22Rv1 (cell line): ENCODE measurements around the gene CTDSPL.

Experiments used
- H3K27ac ChIP-seq: fragments of 450-650 bp; 2 replicates; pipeline ENCODE4 v1.5.1; 2017
- CTCF ChIP-seq: fragments of 450-650 bp; IDR thresholded peaks from 2 replicates; pipeline ENCODE4 v1.5.1; 2017; ENCODE audit warnings: mild to moderate bottlenecking
- ZFX ChIP-seq: fragments of 450-650 bp; IDR thresholded peaks from 2 replicates; pipeline ENCODE4 v1.6.1; 2017; ENCODE audit warnings: antibody characterized with exemption, borderline replicate concordance

CTDSPL gene

DNA sequence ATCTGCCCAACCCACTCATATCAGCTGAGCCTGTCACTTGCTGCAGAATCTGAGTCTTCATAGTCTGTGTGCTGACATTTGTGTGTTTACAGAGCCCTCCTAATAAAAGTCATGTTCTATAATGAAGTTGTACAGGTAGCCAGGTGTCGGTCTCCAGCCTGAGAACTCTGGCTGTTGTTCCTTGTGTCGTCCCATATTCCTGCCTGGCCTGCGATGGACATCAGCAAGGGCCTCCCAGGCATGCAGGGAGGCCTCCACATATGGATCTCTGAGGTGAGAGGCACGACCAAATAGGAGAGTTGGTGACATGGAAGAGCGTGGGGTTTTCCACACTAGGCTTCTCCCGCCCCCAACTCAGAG is 131.8 kb downstream of the CTDSPL start:
- H3K27ac ChIP-seq, result no peak overlapping the region
- TF ChIP-seq CTCF (no peak), ZFX (no peak)

- TF ChIP-seq ZFX, result no peak
- TF ChIP-seq CTCF, result no peak
- H3K27ac ChIP-seq, result no peak overlapping the region
Measured at GRCh38 chr3:37993820-37994638, 132.3 kb downstream of the CTDSPL start.

- no peak overlapping the region for H3K27ac ChIP-seq
- TF ChIP-seq CTCF, result no peak
- no peak for TF ChIP-seq ZFX
Measured at GRCh38 chr3:37994639-37994972, 132.9 kb downstream of the CTDSPL start.

GRCh38 chr3:37995652-37996641 is 134.3 kb downstream of the CTDSPL start:
- TF ChIP-seq ZFX, result no peak
- TF ChIP-seq CTCF, result no peak
- no peak overlapping the region for H3K27ac ChIP-seq

DNA sequence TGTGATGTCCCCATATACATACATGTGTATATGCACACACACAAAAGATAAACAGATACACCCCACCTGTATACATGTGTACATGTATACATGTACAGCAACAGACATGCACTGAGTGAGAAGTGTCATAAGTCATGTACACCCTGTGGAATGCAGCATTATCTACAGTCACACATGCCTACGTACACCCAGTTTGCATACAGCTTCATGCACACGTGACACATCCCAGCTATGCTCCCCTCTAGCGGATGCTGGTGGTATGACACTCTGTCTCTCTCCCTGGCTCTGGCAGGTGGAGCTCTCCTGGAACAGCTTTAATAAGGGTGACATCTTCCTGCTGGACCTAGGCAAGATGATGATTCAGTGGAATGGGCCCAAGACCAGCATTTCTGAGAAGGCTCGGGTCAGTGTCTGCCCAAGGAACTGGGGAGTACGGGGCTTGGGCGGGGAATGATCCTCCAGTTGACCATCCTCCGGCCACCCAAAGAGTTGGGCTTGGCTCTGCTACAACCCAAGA is 135.2 kb downstream of the CTDSPL start:
- no peak overlapping the region for H3K27ac ChIP-seq
- TF ChIP-seq CTCF (peak; percentile 92), ZFX (no peak)

- TF ChIP-seq ZFX (no peak), CTCF (no peak)
- H3K27ac ChIP-seq, result no peak overlapping the region
Measured at GRCh38 chr3:37997342-37997741, 135.7 kb downstream of the CTDSPL start.
